Measurements from ENCODE around the gene EEPD1.

Gene EEPD1

DNA sequence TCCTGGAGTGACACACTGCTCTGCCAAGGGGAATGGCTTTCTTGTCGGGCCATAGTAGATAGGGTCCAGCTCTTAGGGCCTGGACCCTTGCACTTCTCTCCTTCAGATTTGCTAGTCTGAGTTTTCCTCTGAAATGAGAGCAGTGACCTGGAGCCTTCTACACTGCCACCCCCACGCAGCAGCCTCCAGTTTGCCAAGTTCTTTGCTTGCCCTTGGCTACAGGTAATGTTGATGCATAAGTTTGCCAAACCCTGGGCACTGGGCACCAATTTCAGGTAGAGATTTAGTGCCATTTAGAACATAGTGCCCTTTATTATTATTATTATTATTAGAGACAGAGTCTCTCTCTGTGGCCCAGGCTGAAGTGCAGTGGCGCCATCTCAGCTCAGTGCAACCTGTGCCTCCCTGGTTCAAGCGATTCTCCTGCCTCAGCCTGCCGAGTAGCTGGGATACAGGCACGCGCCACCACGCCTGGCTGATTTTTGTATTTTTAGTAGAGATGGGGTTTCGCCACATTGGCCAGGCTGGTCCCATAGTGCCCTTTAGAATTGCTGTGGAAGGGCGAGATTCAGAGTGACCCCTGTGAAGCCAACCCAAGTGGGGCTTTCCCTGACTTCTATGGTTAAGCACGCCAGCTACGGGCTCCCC, 14.5 kb downstream of the EEPD1 start:
- ChIA-PET POLR2A (no interaction called here), CTCF (no interaction called here)
- TF ChIP-seq BCL11A (tag by site-specific recombination; IDR thresholded peaks at IDR 0.05; ENCODE audit: low read depth) (no peak), ZNF354C (tag by site-specific recombination; IDR thresholded peaks at IDR 0.05; ENCODE audit: borderline replicate concordance, low read depth) (no peak), ZNF157 (tag by site-specific recombination; IDR thresholded peaks at IDR 0.05) (no peak), ZNF837 (tag by site-specific recombination; IDR thresholded peaks at IDR 0.05) (no peak), ZNF155 (tag by site-specific recombination; IDR thresholded peaks at IDR 0.05) (no peak), ZNF16 (tag by site-specific recombination; IDR thresholded peaks at IDR 0.05; ENCODE audit: low read depth) (no peak), GFI1B (tag by site-specific recombination; IDR thresholded peaks at IDR 0.05) (no peak), SP7 (tag by site-specific recombination; IDR thresholded peaks at IDR 0.05) (no peak), ZNF138 (tag by site-specific recombination; IDR thresholded peaks at IDR 0.05; ENCODE audit: borderline replicate concordance) (no peak), IKZF3 (tag by site-specific recombination; IDR thresholded peaks at IDR 0.05) (no peak), SP3 (tag by site-specific recombination; IDR thresholded peaks at IDR 0.05) (no peak), ZNF654 (tag by site-specific recombination; IDR thresholded peaks at IDR 0.05; ENCODE audit: low read depth) (no peak)
- TF ChIP-seq, protein P1, sequence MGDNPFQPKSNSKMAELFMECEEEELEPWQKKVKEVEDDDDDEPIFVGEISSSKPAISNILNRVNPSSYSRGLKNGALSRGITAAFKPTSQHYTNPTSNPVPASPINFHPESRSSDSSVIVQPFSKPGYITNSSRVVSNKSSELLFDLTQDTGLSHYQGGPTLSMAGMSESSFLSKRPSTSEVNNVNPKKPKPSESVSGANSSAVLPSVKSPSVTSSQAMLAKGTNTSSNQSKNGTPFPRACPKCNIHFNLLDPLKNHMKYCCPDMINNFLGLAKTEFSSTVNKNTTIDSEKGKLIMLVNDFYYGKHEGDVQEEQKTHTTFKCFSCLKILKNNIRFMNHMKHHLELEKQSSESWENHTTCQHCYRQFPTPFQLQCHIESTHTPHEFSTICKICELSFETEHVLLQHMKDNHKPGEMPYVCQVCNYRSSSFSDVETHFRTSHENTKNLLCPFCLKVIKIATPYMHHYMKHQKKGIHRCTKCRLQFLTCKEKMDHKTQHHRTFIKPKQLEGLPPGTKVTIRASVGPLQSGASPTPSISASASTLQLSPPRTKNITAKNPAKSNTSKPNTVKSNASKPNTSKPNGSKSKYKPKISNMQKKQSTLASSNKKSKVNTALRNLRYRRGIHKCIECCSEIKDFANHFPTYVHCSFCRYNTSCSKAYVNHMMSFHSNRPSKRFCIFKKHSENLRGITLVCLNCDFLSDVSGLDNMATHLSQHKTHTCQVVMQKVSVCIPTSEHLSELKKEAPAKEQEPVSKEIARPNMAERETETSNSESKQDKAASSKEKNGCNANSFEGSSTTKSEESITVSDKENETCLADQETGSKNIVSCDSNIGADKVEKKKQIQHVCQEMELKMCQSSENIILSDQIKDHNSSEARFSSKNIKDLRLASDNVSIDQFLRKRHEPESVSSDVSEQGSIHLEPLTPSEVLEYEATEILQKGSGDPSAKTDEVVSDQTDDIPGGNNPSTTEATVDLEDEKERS (tag by site-specific recombination; IDR thresholded peaks at IDR 0.05), result no peak
- TF ChIP-seq, protein P2, sequence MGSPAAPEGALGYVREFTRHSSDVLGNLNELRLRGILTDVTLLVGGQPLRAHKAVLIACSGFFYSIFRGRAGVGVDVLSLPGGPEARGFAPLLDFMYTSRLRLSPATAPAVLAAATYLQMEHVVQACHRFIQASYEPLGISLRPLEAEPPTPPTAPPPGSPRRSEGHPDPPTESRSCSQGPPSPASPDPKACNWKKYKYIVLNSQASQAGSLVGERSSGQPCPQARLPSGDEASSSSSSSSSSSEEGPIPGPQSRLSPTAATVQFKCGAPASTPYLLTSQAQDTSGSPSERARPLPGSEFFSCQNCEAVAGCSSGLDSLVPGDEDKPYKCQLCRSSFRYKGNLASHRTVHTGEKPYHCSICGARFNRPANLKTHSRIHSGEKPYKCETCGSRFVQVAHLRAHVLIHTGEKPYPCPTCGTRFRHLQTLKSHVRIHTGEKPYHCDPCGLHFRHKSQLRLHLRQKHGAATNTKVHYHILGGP (tag by site-specific recombination; IDR thresholded peaks at IDR 0.05), result no peak
- TF ChIP-seq, protein P3, sequence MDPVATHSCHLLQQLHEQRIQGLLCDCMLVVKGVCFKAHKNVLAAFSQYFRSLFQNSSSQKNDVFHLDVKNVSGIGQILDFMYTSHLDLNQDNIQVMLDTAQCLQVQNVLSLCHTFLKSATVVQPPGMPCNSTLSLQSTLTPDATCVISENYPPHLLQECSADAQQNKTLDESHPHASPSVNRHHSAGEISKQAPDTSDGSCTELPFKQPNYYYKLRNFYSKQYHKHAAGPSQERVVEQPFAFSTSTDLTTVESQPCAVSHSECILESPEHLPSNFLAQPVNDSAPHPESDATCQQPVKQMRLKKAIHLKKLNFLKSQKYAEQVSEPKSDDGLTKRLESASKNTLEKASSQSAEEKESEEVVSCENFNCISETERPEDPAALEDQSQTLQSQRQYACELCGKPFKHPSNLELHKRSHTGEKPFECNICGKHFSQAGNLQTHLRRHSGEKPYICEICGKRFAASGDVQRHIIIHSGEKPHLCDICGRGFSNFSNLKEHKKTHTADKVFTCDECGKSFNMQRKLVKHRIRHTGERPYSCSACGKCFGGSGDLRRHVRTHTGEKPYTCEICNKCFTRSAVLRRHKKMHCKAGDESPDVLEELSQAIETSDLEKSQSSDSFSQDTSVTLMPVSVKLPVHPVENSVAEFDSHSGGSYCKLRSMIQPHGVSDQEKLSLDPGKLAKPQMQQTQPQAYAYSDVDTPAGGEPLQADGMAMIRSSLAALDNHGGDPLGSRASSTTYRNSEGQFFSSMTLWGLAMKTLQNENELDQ (tag by site-specific recombination; IDR thresholded peaks at IDR 0.05; ENCODE audit: low read depth), result no peak
- TF ChIP-seq, protein P4, sequence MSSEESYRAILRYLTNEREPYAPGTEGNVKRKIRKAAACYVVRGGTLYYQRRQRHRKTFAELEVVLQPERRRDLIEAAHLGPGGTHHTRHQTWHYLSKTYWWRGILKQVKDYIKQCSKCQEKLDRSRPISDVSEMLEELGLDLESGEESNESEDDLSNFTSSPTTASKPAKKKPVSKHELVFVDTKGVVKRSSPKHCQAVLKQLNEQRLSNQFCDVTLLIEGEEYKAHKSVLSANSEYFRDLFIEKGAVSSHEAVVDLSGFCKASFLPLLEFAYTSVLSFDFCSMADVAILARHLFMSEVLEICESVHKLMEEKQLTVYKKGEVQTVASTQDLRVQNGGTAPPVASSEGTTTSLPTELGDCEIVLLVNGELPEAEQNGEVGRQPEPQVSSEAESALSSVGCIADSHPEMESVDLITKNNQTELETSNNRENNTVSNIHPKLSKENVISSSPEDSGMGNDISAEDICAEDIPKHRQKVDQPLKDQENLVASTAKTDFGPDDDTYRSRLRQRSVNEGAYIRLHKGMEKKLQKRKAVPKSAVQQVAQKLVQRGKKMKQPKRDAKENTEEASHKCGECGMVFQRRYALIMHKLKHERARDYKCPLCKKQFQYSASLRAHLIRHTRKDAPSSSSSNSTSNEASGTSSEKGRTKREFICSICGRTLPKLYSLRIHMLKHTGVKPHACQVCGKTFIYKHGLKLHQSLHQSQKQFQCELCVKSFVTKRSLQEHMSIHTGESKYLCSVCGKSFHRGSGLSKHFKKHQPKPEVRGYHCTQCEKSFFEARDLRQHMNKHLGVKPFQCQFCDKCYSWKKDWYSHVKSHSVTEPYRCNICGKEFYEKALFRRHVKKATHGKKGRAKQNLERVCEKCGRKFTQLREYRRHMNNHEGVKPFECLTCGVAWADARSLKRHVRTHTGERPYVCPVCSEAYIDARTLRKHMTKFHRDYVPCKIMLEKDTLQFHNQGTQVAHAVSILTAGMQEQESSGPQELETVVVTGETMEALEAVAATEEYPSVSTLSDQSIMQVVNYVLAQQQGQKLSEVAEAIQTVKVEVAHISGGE (tag by site-specific recombination; conservative IDR thresholded peaks at IDR 0.05; ENCODE audit: low read depth), result no peak
- TF ChIP-seq, protein P5, sequence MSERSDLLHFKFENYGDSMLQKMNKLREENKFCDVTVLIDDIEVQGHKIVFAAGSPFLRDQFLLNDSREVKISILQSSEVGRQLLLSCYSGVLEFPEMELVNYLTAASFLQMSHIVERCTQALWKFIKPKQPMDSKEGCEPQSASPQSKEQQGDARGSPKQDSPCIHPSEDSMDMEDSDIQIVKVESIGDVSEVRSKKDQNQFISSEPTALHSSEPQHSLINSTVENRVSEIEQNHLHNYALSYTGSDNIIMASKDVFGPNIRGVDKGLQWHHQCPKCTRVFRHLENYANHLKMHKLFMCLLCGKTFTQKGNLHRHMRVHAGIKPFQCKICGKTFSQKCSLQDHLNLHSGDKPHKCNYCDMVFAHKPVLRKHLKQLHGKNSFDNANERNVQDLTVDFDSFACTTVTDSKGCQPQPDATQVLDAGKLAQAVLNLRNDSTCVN (tag by site-specific recombination; optimal IDR thresholded peaks at IDR 0.05), result no peak
- TF ChIP-seq, protein P6, sequence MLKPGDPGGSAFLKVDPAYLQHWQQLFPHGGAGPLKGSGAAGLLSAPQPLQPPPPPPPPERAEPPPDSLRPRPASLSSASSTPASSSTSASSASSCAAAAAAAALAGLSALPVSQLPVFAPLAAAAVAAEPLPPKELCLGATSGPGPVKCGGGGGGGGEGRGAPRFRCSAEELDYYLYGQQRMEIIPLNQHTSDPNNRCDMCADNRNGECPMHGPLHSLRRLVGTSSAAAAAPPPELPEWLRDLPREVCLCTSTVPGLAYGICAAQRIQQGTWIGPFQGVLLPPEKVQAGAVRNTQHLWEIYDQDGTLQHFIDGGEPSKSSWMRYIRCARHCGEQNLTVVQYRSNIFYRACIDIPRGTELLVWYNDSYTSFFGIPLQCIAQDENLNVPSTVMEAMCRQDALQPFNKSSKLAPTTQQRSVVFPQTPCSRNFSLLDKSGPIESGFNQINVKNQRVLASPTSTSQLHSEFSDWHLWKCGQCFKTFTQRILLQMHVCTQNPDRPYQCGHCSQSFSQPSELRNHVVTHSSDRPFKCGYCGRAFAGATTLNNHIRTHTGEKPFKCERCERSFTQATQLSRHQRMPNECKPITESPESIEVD (tag by site-specific recombination; IDR thresholded peaks at IDR 0.05), result no peak
- Histone ChIP-seq H3K27ac (ENCODE audit: extremely low read depth, low read depth, low read length) (no peak overlapping the region), H3K9me3 (ENCODE audit: control insufficient read depth, insufficient read depth, low read depth, low read length) (no peaks in the 10 kb centered on the region), H3K36me3 (ENCODE audit: control insufficient read depth in 2 of 2, insufficient read depth in 1 of 2, low read length in 2 of 2) (no peaks in the 10 kb centered on the region), H3K4me1 (ENCODE audit: control insufficient read depth, insufficient read depth, low read length) (no peaks in the 10 kb centered on the region), H3K4me3 (ENCODE audit: low read depth, low read length) (no peak overlapping the region)
